ENCODE data around the gene SPECC1L.

The SPECC1L gene

DNA sequence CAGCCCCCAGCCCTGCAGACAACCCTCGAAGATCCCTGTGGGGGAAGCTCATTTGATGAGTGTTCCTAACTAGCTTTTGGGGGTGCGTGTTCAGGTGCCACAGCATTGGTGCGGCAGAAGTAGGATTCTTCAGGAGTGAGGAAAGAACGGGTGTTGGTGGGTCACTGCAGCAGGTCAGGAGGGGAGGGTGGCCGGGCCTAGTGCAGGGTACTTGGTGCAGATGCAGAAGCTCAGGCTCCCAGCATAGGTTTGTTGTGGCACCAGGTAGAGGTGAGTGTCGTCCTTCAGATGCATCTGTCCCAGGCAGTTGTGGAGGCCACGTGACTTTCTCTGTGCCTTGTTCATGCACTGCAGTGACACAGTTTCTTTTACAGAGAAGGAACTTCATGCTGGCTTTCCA lies 141.6 kb downstream of the SPECC1L start:
- H3K4me3 ChIP-seq (replicated peaks; ENCODE audit: low read depth, low read length) = no peak overlapping the region
- DNase-seq (ENCODE audit: low read depth) = no peak
- TF ChIP-seq CTCF (IDR thresholded peaks at IDR 0.05; ENCODE audit: low read length, missing control alignments) = no peak

DNA sequence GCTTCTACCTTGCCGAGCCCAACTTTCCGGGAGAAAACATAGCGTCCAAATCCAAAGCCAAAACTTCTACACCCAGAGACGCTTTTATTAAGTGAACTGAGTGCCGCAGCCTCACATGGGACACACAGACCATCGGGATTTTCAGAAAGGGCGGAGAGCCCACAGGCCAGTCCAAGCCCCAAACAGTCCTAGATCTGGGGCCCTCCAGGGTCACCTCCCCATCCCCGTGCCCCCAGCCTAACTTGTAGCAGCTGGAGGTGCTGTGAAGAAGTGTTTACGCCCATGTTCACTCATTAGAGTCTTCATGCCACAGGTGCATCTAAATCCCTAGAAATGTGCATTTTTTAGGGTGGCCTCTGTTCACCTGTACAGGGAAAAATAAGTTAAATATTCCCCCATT lies 142.6 kb downstream of the SPECC1L start:
- TF ChIP-seq CTCF (IDR thresholded peaks at IDR 0.05; ENCODE audit: low read length, missing control alignments) = no peak
- DNase-seq (ENCODE audit: low read depth) = no peak
- H3K4me3 ChIP-seq (replicated peaks; ENCODE audit: low read depth, low read length) = no peak overlapping the region

DNA sequence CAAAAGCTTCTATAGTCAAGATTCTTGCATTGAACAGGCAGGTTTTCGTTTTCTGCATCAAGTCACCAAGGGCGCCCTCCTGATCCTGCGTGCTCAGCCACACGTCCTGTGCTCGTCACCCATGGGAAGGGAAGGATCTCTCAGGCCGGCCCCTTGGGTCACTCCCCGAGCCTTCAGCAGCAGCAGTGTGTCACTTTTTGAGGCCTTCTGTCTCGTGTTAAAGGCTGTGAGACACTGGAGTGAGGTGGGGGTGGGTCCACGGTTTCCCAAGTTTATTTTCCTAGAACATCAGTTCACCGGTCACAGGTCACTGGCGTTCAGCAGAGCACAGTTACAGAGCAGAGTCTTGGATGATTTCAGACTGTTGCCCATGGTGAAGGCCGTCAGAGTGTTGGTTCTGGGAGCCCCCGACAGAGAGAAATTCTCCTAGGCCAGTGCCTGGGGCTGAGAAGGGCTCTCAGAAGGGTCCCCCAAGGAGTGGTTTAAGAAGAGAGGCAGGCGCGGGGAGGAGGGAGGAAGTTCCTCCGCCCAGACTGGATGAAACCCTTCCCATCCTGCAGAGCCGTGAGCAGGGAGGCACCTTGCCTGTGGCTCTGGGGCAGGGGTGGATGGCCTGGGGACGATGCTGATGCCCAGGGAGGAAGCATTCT lies 143.2 kb downstream of the SPECC1L start:
- no peak for DNase-seq (ENCODE audit: low read depth)
- TF ChIP-seq CTCF (IDR thresholded peaks at IDR 0.05; ENCODE audit: low read length, missing control alignments) = no peak
- no peak overlapping the region for H3K4me3 ChIP-seq (replicated peaks; ENCODE audit: low read depth, low read length)

GRCh38 chr22:24414523-24414922 lies 143.9 kb downstream of the SPECC1L start:
- DNase-seq (ENCODE audit: low read depth) = no peak
- TF ChIP-seq CTCF (IDR thresholded peaks at IDR 0.05; ENCODE audit: low read length, missing control alignments) = no peak
- no peak overlapping the region for H3K4me3 ChIP-seq (replicated peaks; ENCODE audit: low read depth, low read length)

- no peak for TF ChIP-seq CTCF (IDR thresholded peaks at IDR 0.05; ENCODE audit: low read length, missing control alignments)
- no peak for DNase-seq (ENCODE audit: low read depth)
- H3K4me3 ChIP-seq (replicated peaks; ENCODE audit: low read depth, low read length) = no peak overlapping the region
These were observed 144.6 kb downstream of the SPECC1L start for GRCh38 chr22:24414984-24415945.

- no peak for DNase-seq (ENCODE audit: low read depth)
- no peak for TF ChIP-seq CTCF (IDR thresholded peaks at IDR 0.05; ENCODE audit: low read length, missing control alignments)
- no peak overlapping the region for H3K4me3 ChIP-seq (replicated peaks; ENCODE audit: low read depth, low read length)
These were observed 145.5 kb downstream of the SPECC1L start for GRCh38 chr22:24416095-24416494.
